ENCODE data around the gene GUCA2A.
A peak's percentile ranks its signal among the peaks of the same experiment; 100 is the strongest.

GUCA2A gene

GRCh38 chr1:42176902-42177519 lies 12.5 kb upstream of the GUCA2A start:
- peak; percentile 18 for DNase-seq (ENCODE audit: low spot score)

- DNase-seq (ENCODE audit: low spot score), result no peak
These were observed 10.9 kb upstream of the GUCA2A start for GRCh38 chr1:42175314-42176054.

GRCh38 chr1:42173961-42174735 lies 9.6 kb upstream of the GUCA2A start:
- peak; percentile 48 for DNase-seq (ENCODE audit: low spot score)

- peak; percentile 50 for DNase-seq (ENCODE audit: low spot score)
These were observed 8.8 kb upstream of the GUCA2A start for GRCh38 chr1:42173155-42173933.

- DNase-seq (ENCODE audit: low spot score), result no peak
These were observed 8.0 kb upstream of the GUCA2A start for GRCh38 chr1:42172381-42173133.

- DNase-seq (ENCODE audit: low spot score), result no peak
These were observed 7.2 kb upstream of the GUCA2A start for GRCh38 chr1:42171679-42172266.

- DNase-seq (ENCODE audit: low spot score), result no peak
These were observed 6.5 kb upstream of the GUCA2A start for GRCh38 chr1:42170779-42171621.

GRCh38 chr1:42168763-42169162 lies 4.2 kb upstream of the GUCA2A start:
- DNase-seq (ENCODE audit: low spot score), result no peak

GRCh38 chr1:42168391-42168670 lies 3.8 kb upstream of the GUCA2A start:
- DNase-seq (ENCODE audit: low spot score), result no peak

GRCh38 chr1:42167611-42168390 lies 3.3 kb upstream of the GUCA2A start:
- DNase-seq (ENCODE audit: low spot score), result no peak

GRCh38 chr1:42165511-42166210 lies 1.1 kb upstream of the GUCA2A start:
- peak; percentile 40 for DNase-seq (ENCODE audit: low spot score)

- no peak for DNase-seq (ENCODE audit: low spot score)
These were observed 725 bp downstream of the GUCA2A start for GRCh38 chr1:42163536-42164503.

- no peak for DNase-seq (ENCODE audit: low spot score)
These were observed 1.4 kb downstream of the GUCA2A start for GRCh38 chr1:42163114-42163513.

GRCh38 chr1:42162181-42162580 lies 2.4 kb downstream of the GUCA2A start:
- no peak for DNase-seq (ENCODE audit: low spot score)

GRCh38 chr1:42158189-42158588 lies 6.4 kb downstream of the GUCA2A start:
- DNase-seq (ENCODE audit: low spot score), result no peak

GRCh38 chr1:42157667-42158066 lies 6.9 kb downstream of the GUCA2A start:
- no peak for DNase-seq (ENCODE audit: low spot score)

- DNase-seq (ENCODE audit: low spot score), result no peak
These were observed 9.2 kb downstream of the GUCA2A start for GRCh38 chr1:42155362-42155761.

- no peak for DNase-seq (ENCODE audit: low spot score)
These were observed 9.9 kb downstream of the GUCA2A start for GRCh38 chr1:42154685-42155084.
